GM10266 (cell line): ENCODE measurements around the gene HGFAC.

ENCODE experiments used
- DNase-seq: peaks from one replicate; pipeline ENCODE4 v3.0.0; 2012; ENCODE audit errors: extremely low spot score
- TF ChIP-seq, protein P1 (sequence below): IDR thresholded peaks from 2 replicates; pipeline ENCODE4 v1.5.1; 2012; ENCODE audit warnings: mild to moderate bottlenecking, low read depth; ENCODE audit not compliant: control insufficient read depth, insufficient read depth; ENCODE audit errors: missing control alignments

HGFAC gene

DNA sequence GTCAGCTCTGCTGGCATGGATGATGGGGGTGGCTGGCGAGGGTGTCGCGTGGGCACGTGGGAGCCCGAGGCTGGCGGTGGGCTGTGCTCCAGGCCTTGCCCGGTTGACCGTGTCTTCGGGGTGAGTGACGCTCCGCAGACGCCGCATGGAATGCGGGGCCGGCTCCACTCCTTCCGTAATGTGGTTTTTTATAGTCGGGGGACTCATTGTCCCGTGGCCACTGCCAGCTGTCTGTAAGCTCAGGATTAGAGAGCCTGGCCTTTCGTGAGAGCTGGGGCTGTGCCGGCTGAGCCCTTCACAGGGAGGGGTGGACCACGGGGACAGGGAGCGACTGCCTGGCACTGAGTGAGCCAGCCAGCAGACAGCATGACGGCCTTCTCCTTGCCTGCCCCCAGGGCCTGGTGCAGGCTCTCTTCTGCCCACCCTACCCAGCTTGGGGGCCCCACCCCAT lies 41.7 kb downstream of the HGFAC start:
- TF ChIP-seq, protein P1, sequence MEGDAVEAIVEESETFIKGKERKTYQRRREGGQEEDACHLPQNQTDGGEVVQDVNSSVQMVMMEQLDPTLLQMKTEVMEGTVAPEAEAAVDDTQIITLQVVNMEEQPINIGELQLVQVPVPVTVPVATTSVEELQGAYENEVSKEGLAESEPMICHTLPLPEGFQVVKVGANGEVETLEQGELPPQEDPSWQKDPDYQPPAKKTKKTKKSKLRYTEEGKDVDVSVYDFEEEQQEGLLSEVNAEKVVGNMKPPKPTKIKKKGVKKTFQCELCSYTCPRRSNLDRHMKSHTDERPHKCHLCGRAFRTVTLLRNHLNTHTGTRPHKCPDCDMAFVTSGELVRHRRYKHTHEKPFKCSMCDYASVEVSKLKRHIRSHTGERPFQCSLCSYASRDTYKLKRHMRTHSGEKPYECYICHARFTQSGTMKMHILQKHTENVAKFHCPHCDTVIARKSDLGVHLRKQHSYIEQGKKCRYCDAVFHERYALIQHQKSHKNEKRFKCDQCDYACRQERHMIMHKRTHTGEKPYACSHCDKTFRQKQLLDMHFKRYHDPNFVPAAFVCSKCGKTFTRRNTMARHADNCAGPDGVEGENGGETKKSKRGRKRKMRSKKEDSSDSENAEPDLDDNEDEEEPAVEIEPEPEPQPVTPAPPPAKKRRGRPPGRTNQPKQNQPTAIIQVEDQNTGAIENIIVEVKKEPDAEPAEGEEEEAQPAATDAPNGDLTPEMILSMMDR: no peak
- no peak for DNase-seq

DNA sequence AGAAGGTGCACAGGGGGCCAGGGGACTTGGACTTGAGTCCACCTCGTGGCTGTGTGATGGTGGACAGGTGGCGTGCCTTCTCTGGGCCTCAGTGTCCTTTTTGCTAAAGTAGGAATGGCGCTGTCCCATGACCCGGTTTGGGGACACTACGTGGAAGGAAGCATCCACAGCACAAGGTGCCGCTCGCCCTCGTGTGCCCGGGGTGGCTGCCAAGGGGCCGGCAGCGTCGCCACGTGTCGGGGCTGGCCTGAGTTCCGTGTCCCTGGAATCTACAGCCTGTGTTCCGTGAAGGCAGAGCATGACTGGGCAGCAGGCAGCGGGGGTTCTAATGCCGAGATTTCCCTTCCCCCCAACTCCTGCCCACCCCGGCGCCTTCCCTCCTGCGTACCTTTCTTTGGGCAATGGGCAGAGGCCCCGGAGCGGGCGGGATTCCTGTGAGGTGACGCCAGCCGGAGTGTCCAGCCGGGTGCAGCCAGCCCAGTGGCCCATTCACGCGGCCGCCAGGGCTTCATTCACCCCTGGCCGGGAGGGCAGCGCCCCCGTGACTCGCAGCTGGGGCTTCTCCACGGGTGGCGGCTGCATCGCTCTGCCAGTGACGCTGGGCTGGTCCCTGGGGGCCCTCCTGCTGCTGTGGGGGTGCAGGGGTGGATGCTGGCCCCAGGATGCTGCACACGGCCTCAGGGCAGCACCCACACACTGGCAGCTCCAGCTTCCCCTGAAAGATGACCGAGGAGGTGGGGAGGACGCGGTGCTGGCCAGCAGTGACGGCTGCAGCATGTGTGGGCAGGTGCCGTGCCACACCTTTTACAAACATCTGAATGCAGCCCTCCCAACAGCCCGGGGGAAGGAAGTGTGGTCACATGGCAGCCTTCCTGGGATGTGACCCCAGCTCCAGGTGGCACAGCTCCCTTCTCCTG lies 42.5 kb downstream of the HGFAC start:
- TF ChIP-seq, protein P1: no peak
- no peak for DNase-seq

DNA sequence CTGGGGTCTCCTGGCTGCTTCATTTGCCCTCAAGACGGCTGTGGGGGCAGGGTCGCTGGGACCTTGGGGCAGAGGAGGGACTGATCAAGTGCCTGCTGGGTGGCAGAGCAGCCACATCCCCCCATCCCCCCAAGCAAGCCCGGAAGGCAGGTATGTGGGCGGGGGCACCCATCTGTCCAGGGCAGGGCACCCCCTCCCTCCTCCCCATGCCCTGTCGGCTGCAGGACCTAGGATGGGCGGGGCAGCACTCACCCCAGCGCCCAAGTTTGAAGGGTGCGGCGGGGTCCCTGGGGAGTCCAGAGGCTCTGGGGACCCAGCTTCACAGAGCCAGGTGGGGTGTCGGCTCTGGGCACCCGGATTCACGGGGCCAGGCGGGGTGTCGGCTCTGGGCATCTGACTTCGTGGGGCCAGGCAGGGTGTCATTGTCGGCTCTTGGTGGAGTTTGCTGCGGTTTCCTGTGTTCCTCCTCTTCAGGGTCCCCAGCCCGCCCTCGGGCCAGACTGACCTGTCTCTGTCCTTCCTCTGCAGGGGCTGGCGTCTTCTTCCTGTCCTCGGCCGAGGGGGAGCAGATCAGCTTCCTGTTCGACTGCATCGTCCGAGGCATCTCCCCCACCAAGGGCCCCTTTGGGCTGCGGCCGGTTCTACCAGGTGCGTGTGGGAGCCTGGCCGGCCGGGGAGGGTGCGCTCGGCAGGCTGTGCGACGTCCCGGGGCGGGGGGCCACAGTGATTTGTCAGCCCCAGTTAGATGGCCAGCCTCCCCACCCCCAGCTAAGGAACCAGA lies 43.4 kb downstream of the HGFAC start:
- TF ChIP-seq, protein P1: no peak
- DNase-seq: no peak

DNA sequence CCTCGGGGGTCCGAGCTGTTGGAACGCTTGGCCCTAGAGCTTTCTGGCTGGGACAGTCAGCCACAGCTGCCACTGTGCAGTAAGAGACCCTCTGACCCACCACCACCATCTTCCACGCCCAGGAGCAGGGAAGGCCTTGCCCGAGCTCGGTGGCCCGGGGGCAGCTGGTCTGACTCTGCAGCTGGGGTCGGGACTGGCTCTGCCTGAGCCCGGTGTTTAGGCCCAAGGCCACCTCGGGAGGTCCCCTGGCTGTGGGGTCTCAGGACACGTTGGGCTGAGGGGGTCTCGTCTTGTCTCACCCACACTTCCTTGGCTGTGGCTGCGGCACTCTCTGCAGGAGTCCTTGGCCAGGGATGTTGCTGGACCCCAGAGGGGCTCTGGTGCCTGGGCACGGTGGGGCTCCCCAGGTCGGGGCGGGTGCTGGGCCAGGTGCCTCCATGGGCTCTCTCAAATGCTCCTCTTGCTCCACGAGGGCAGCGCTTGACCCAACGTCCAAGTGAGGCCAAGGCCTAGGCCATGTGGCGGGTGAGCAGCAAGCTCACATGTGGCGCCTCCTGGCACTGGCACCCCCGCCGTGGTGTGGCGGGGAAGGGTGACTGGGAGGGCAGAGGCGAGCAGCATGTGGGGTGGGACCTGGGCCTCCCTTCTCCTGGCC lies 44.2 kb downstream of the HGFAC start:
- TF ChIP-seq, protein P1: no peak
- DNase-seq: no peak

DNA sequence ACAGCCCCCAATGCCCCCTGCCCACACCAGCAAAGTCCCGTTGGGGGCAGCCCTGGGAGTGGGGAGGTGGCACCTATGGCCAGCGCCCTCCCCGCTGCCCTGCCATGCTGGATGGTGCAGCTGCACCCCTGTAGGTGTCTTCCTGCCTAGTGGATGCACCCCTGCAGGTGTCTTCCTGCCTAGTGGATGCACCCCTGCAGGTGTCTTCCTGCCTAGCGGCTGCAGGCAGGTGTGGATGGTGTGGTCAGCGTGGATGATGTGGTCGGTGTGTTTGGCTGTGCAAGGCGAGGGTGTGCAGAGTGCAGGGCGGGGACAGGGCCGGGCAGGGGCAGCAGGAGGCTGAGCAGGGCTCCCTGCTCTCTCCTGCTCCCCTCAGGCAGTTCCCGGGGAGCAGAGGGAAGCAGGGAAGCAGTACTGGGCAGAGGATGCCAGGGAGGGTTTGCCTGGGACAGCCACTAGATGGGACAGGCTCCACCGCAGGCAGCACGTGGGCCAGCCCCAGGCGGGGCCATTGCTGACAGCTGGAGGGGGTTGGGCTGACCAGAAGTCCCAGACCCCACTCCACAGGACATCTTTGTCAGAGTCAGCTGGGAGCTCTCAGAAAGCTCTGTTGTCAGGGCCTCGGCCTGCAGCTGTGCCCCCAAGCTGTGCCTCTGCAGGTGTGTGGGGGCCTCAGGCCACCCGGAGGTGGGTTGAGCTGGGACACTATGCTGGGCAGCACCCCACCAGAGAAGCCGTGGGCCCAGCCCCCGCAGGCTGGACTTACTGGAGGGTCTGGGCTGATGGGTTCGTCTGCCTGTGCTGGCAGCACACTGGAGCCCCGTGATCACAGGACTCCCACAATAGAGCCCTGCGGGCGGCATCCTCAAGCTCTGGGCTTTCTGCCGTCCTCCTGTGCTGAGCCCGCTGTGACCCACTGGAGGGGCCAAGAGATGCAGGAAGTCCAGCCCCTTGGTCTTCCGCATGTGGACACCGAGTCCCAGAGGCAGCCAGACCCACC lies 45.1 kb downstream of the HGFAC start:
- no peak for DNase-seq
- TF ChIP-seq, protein P1: no peak

DNA sequence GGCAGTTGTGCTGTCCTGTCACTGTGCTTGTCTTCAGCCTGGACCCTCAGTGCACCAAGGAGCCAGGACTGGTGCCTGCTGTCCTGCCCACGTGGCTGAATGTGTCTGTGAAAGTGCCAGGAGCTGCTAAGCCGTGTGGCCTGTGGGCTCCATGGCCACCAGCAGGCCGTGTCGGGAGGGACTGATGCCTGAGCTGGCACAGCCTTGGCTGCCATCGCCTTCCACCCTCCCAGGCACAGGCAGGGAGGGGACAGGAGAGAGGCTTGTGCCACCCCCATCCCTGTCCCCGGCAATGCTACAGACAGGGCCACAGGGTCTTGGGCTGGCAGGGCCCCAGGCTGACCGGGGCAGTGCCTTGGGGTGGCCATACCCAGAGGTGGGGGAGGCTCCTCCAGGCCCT lies 46.1 kb downstream of the HGFAC start:
- TF ChIP-seq, protein P1: no peak
- no peak for DNase-seq
